ENCODE results near the gene HNRNPDL. TPM values are rescaled to one million over a fixed set of nuclear protein-coding genes. Genes with fewer than 3 reads are reported as not detected.
"Not testable (repeated sequence)": the region's sequence is repeated elsewhere in the genome, so short reads cannot be mapped to it uniquely, and the experiment has no call there.

The HNRNPDL gene
- polyA plus RNA-seq, 4 donors = 541 to 645 (median 606) TPM

- no peak for DNase-seq (ENCODE audit: low read depth in 4 of 4, low spot score in 3 of 4)
These were observed 3.5 kb upstream of the HNRNPDL start for GRCh38 chr4:82433791-82434190.

- DNase-seq (ENCODE audit: low read depth in 4 of 4, low spot score in 3 of 4) = no peak
These were observed 2.3 kb upstream of the HNRNPDL start for GRCh38 chr4:82432596-82432995.

GRCh38 chr4:82431831-82432230 lies 1.6 kb upstream of the HNRNPDL start:
- no peak for DNase-seq (ENCODE audit: low read depth in 4 of 4, low spot score in 3 of 4)

GRCh38 chr4:82430964-82431745 lies 893 bp upstream of the HNRNPDL start:
- peak in 3 of 4 donors; percentile 15 to 33 (median 16) for DNase-seq (ENCODE audit: low read depth in 4 of 4, low spot score in 3 of 4)

- peak in 1 of 4 donors; percentile 10 for DNase-seq (ENCODE audit: low read depth in 4 of 4, low spot score in 3 of 4)
These were observed 502 bp downstream of the HNRNPDL start for GRCh38 chr4:82429728-82430192.

GRCh38 chr4:82428969-82429727 lies 1.1 kb downstream of the HNRNPDL start:
- peak; percentile 87 to 96 (median 90) for DNase-seq (ENCODE audit: low read depth in 4 of 4, low spot score in 3 of 4)

DNA sequence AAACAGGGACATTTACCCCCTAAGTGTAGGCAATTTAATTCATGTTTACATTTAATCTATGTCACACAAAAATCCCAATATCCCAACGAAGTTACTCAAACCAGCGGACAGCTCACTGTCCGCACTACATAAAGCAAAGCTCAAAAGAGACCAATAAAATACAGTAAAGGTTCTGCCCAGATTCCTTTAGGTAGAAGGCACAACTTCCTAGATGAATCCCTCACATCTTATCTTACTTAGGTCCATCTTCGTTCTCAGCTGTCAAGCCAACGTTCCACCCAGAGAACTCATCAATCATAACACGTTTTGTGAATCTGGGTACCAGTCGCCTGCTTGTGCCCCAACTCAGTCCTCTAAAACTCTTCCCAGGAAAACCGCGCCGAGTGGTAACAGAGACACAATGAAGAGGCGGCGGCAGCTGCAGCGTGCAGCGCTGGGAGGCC lies 1.7 kb downstream of the HNRNPDL start:
- no peak for DNase-seq (ENCODE audit: low read depth in 4 of 4, low spot score in 3 of 4)

GRCh38 chr4:82425478-82425877 lies 4.8 kb downstream of the HNRNPDL start:
- no peak for DNase-seq (ENCODE audit: low read depth in 4 of 4, low spot score in 3 of 4)

GRCh38 chr4:82423245-82424054 lies 6.8 kb downstream of the HNRNPDL start:
- DNase-seq (ENCODE audit: low read depth in 4 of 4, low spot score in 3 of 4) = no peak

DNA sequence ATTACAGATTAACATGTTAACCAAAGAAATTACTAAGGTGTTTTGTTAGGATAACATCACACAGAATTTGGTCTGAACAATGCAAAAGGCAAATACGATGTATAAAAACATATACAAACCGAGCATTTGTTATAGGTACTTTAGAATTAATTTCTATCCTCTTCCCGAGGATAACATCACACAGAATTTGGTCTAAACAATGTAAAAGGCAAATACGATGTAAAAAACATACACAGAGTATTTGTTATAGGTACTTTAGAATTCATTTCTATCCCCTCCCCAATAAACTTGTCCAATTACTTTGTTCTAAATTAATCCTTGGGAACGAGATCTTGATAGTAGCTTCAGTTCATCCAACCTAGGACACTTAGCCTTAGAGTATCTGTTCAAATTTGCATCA lies 7.6 kb downstream of the HNRNPDL start:
- DNase-seq (ENCODE audit: low read depth in 4 of 4, low spot score in 3 of 4) = no peak

DNA sequence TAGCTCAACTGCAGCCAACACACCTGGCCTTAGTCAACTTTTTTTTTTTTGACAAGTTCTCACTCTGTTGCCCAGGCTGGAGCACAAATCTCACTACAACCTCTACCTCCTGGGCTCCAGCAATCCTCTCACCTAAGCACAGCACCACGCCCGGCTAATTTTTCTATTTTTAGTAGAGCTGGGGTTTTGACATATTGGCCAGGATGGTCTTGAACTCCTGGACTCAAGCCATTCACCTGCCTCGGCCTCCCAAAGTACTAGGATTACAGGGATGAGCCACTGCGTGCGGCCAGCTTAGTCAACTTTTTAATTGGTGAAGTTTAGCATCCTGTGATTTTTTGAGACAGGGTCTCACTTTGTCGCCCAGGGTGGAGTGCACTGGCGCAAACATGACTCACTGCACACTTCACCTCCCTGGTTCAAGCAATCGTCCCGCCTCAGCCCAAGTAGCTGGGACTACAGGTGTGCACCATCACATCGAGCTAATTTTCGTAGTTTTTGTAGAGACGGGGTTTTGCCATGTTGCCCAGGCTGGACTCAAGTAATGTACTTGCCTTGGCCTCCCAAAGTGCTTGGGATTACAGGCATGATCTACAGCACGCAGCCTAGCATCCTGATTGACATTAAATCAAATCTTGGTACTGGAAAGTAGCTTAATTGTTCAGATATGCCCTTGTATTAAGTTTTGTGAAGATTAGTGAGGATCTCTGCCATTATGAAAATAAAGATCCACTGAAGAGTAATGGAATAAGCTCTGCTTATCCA lies 8.3 kb downstream of the HNRNPDL start:
- DNase-seq (ENCODE audit: low read depth in 4 of 4, low spot score in 3 of 4) = no peak

DNA sequence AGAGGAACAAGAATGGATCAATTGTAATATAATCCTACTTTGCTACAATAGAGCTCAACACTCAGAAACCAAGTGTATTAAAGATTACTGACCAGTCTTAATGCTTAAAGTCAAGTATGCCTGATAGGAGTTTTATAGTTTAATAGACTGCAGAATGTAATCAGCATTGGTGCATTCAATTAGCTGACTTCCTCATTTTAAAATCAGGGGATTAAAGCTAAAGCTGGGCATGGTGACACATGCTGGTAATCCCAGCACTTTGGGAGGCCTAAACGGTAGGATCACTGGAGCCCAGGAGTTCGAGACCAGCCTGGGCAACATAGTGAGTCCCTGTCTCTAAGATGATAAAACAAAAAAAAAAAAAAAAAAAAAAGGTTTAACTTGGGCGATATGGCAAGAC lies 10.8 kb downstream of the HNRNPDL start:
- DNase-seq (ENCODE audit: low read depth in 4 of 4, low spot score in 3 of 4) = no peak

DNA sequence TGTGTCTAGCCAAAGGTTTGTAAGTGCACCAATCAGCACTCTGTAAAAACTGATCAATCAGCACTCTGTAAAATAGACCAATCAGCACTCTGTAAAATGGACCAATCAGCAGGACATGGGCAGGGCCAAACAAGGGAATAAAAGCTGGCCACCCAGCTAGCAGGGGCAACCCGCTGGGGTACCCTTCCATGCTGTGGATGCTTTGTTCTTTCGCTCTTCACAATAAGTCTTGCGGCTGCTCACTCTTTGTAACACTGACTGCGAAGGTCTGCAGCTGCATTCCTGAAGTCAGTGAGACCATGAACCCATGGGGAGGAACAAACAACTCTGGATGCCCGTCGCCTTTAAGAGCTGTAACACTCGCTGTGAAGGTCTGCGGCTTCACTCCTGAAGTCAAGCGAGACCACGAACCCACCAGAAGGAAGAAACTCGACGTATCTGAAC lies 14.3 kb downstream of the HNRNPDL start:
- no peak for DNase-seq (ENCODE audit: low read depth in 4 of 4, low spot score in 3 of 4)

DNA sequence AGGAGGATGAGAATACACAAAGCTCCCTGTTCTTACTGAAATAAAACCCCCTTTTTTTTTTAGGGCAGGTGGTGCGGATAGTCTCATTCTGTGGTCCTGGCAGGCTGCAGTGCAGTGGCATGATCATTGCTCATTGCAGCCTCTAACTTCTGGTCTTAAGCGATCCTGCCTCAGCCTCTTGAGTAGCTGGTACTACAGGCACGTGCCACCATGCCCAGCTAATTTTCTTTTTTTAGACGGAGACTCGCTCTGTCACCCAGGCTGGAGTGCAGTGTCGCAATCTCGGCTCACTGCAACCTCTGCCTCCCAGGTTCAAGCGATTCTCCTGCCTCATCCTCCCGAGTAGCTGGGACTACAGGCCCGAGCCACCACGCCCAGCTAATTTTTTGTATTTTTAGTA lies 15.2 kb downstream of the HNRNPDL start:
- DNase-seq (ENCODE audit: low read depth in 4 of 4, low spot score in 3 of 4) = not testable (repeated sequence)

GRCh38 chr4:82403725-82404124 lies 26.5 kb downstream of the HNRNPDL start:
- no peak for DNase-seq (ENCODE audit: low read depth in 4 of 4, low spot score in 3 of 4)

DNA sequence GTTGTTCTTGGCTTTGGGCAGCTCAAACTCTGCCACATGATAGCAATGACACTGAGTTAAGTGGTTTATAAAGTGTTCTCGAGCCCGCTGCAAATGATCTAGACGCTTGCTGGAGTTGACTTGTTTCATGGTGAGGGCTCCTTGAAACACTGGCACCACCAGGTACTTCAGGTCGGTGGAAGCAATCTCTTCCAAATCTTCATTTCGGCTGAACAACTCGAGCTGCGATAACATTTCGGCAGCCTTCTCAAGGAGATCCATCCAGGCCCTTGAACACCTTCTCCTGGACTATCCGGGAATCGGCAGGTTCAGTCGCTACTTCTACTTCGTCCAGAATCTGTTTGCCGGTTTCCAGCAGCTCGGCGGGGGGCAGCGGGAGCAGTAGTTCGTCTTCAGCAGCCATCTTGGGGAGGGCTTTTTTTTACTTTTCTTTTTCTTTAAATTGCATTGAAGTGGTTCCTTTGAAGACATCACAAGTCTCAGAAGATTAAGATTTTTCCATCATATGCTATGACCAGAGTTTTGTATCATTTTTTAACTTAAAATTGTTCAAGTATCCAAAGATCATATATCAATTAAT lies 28.0 kb downstream of the HNRNPDL start:
- no peak for DNase-seq (ENCODE audit: low read depth in 4 of 4, low spot score in 3 of 4)

- no peak for DNase-seq (ENCODE audit: low read depth in 4 of 4, low spot score in 3 of 4)
These were observed 28.7 kb downstream of the HNRNPDL start for GRCh38 chr4:82401600-82401999.

GRCh38 chr4:82398263-82398662 lies 32.0 kb downstream of the HNRNPDL start:
- DNase-seq (ENCODE audit: low read depth in 4 of 4, low spot score in 3 of 4) = no peak

- DNase-seq (ENCODE audit: low read depth in 4 of 4, low spot score in 3 of 4) = no peak
These were observed 32.7 kb downstream of the HNRNPDL start for GRCh38 chr4:82397527-82397926.

- no peak for DNase-seq (ENCODE audit: low read depth in 4 of 4, low spot score in 3 of 4)
These were observed 35.4 kb downstream of the HNRNPDL start for GRCh38 chr4:82394896-82395295.

Measured in right renal pelvis (tissue), 4 donors.